NCI-H1092 (cell line): Measurements from ENCODE around the gene SPOCK2.

ENCODE experiments used
- DNase-seq: peaks from one replicate; lab custom pipeline; 2025; lab: John Stamatoyannopoulos, UW

The SPOCK2 gene

DNA sequence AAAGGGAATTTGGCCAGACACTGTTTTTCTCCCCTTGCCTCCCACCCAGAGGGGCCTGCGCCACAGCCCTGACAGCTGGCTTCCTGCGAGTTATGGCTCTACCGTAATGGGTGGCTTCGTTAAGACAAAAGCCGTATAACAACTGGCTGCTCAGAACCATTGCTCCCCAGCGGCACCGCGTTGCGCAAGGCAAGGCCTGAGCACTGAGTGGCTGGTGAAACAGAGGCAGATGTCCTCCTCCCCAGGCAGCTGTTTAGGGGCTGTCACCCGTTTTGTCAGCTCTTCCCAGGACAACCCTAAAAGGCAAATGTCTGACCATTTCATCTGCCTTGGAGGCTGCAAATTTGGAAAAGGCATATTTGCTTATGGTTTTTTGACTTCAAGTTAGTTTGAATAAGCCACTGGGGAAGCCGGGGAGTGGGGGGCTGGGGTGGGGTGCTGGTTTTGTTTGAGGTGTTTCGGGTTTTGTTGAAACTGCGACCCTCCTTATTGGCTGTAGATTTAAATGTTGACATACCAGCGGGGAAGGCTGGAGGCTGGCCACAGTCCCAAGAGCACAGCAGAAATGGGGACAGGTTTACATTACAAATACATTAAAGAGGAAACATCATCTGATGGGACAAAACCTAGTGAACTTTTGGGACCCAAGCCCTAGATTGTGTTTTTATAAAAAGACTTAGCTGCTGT lies 681 bp upstream of the SPOCK2 start:
- peak; percentile 24 for DNase-seq

DNA sequence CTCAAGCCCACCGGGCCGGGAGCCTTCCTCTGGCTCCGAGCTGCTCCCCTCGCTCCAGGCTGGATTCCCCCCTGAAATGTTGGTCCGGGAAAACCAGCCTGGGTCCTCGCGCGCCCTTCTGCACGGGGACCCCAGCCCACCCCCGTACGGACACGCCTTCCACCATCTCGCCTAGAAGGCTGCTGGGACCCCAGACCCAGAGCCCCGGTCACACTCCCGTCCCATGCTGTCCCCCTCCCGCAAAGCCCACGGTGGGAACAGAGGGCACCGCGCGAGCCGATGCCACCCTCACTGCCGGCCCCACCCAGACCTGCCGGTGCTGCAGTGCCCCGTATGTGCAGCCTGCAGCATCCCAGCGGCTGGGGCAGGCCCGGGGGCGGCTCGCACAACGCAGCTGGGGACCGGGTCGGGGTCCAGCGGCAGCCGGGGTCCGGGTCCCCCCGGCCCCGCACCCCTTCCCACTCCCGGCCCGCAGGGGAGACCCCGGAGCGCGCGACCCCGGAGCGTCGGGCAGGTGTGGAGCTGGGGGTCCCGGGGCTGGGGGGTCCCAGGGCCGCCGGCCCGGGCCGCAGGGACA lies 871 bp downstream of the SPOCK2 start:
- no peak for DNase-seq

DNA sequence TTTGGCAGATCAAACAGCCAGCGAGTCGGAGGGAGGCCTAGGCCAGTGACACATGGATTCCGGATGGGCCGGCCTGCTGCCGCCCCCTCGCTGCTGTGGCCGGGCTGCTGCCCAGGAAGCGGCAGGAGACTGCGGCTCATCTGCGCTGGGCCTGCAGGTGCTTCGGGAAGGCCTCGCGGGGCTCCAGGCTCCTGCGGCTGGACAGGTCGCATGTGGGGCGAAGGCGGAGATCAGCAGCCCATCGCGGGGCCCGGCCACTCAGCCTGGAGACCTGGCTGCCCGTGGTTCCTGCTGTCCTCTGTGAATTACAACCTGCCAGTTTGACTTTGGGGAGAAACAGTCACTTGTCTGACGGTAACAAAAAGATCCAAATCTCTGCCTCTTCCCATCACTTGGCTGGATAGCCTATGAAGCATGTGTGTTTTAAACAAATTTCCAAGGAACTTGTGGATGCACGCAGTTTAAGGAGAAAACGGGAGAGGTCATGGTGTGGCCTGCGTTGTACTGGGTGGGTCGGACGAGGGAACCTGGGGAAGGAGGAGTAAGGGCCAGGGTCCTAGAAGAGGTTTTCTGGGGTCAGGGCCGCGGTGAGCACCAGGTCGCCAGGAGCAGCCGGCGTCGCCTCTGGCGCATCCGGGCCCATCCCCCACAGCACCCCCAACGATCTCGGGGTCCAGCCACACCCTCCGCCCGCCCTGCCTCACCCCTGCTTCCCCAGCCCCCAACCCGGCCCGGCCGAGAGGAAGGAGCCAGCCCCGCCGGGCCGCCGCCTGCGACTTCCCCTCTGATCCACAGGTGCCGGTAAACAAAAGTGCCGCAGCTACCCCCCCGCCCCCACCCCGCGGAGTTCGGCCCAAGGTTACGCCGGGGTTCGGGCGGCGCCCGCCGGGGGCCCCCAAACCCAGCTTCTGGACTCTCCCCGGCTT lies 1.6 kb downstream of the SPOCK2 start:
- no peak for DNase-seq

DNA sequence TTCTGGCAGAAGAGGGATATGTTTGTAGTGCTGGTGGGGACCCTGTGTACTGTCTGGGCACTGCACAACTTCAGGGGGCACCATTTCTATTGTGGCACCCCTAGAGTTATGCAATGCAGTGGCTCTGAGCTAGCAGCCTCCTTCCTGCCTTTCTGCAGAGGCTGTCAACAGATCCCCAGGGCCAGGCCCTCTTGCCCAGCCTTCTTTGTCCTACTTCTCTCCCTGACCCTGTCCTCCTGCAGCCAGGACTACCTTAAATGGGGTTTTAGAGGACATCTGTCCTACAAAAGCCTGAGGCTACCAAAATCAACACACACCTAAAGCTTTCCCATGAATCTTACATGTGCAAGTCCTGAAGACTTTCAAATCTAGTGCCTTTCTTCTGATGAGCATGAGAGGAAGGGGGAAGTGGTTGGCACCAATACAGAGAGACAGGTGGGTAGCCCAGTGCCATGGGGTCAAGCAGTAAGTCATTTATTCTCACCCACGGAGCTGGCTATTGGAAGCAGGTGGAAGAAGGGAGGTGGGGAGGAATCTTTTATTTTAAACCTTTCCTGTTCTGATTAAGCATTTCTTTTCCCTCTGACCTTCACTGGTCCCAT lies 2.4 kb downstream of the SPOCK2 start:
- DNase-seq, result no peak

DNA sequence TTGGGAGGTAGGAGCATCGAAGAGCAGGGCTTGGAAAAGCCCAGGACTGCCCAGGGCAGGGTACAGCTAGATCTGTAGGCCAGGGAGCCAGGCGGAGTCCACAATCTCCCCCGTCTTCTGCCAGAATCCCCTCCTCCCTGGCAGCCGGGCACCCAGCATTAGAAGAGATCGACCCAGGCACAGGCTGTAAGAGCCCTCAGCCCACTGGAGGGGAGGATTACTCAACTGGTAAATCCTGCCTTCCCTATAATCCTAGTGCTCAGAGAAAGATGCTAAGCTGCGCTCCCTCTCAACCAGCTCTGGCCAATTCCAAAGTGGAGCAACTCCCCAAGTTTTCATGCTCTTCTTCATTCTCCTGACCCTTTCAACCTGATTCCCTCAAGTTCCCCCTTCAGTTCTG lies 3.2 kb downstream of the SPOCK2 start:
- no peak for DNase-seq

DNA sequence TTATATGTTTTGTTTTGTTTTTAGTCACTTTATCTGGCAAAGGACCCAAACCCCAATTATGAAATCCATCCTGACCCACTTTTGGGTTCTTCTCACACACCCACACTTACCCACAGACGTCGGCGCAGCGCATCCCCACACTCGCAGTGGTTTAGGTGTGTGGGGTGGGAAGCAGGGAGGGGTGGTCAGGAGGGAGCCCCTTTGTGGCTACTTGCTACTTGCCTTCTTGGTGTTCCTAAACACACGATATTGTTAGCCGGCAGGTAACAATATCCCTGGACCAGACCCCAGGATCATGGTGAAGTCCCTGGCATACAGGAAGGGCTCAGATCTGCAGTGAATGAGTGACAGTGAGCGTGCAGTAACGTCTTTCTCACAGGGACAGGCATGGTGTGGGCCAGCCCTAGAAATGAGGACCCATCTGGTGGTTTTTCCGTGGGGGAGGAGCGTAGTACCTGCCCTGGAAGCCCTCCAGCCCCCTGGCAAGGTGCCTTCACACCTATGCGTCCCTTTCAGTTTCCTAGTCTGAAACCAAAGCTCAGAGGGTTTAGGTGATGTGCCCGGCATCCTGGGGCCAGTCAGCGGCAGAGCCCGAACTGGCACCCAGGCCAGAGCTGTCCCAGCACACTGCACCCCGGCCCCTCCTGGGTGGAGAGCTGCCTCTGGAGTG lies 4.4 kb downstream of the SPOCK2 start:
- DNase-seq, result no peak

DNA sequence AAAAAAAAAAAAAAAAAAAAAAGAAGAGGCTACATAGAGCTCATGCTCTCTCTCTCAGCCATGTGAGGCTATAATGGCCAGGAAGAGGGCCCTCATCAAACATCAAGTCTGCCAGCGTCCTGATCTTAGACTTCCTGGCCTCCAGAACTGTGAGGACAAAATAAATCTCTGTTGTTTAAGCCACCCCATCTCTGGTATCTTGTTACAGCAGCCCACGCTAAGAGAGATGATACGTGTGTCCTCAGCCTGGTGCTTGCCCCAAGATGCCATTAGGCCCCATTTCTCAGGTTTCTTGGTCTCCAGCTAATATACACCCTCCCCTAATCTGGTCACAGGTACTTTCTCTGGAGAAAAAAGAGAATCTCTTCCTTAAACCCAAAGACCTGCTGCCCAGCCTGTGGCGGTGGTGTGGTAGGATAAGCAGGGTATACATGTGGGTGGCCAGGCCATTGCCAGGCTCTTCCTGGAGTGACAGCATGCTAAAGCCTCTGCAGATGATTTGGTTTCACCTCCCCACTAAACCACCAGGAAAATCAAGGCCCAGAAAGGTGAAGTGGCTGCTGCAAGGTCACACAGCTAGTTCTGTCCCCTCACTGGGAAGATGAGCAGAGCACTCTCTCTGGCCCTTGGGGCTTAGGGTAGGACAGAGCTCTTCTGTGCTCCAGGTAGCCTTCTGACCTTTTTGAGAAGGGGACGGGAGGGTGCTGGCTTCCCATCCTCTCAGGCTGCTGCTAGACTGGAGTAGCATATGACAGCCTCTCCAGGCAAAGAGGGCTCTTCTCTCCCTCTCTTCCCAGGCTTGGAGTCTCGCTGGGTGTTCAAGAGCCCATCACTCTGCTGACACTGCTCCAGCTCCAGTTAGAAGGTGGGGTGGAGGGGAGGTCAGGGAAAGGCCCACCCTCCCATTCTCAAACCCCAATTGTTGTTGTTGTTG lies 5.2 kb downstream of the SPOCK2 start:
- no peak for DNase-seq

DNA sequence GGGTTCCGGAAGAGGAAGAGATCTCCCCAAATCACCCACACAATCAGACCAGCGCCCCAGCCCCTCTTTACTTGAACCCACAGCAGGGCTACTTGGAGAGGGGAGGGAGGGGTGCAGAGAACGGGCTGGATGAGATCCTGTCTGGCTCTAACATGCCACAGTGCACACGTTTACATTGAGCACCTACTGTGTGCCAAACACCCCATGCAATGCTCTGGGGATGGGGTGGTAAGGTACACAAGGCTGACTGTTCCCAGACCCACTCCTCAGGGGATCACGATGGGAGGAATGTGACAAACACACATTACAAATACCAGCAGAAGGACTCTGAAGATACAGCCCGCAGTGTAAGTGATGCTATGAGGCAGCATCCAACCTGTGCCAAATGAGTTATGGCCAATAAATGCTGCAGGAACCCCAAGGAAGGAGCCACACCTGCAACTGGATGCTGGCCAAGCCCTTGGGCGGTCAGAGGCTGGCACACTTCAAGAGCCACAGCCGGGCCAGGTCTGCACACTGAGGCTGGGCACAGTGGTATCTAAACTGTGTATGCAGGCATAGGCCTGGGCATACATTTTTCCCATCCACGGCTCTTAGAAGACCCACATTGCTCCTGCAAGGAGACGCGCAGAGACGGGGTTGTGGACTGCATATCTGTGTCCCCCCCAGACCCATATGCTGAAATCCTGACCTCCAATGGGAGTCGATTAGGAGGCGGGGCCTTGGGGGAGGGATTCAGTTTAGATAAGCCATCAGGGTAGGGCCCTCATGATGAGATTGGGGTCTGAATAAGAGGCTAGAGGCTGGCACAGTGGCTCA lies 6.4 kb downstream of the SPOCK2 start:
- DNase-seq, result no peak

DNA sequence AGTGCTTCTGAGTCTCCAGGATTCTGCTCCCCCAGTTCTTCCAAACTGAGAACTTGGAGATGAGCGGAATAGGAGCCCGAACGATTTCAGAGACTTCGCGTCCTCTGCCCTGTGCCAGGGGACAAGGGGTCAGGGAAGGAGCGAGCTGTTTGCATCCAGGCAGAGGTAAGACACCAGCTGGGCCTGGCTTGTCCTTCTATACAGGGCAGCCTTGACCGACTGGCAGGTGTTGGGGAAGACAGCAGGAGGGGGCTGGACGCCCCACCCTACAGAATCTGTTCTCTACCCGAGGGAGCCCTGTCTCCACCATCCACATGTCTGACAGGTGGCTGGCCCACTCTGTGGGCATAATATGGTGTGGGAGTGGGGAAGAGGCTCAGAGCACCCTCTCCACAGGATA lies 7.1 kb downstream of the SPOCK2 start:
- DNase-seq, result no peak

DNA sequence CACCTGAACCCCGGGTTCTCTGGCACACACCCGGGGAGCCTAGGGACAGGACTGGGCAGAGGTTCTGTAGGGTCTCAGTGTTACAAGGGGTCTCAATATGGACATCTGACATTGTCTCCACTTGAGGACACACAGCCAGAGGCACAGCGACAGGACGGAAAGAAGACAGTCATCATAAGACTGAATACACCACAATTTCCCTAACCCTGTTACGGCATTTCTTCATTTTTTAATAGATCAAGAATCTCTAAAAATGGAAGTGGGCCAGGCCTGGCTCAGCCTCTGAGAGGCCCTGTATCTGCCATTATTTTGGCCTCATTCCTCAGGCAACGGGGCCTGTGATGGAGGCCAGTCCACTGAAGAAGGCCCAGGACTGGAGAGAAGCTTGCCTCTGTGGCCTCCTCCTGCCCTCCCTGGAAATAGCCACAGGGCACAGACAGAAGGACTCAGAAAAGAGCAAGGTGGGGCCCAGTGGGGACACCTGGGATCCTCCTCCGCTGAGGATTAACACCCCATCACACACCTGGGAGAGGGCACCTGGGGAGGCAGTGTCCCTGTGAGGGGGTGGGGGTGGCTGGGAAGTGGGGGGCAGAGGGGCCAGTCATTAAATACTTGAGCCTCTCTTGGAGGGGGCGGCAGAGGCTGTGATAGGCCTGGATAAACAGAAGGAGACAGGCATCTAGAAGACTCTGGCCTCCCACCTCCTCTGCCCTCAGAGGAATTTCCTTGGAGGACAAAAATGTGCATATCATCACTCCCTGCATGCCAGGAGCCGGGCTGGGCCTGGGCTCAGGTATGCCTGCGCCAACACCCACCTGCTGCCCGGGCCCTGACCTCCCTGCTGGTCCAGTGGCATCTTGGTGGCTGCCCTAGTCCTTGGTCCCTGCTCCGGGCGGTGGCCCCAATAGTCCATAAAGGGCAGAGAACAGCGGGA lies 8.0 kb downstream of the SPOCK2 start:
- DNase-seq, result no peak

DNA sequence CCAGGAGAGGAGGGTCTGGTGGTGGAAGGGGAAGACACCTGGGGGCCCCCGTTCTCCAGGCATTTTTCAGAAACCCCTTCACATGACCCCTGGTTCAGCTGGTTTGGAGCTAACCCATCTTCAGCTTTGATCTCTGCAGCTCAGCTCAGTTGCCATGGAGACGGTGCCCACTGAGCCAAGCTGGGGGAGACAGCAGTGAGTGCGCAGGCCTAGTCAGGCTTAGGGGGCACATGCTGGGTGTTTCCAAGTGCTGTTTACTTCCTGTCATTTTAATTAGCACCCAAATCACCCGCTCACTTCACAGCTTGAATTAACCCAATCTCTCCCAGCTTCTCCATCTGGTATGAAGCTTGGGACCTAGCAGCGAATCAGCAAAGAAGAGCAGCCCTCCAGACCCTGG lies 9.0 kb downstream of the SPOCK2 start:
- peak; percentile 49 for DNase-seq

DNA sequence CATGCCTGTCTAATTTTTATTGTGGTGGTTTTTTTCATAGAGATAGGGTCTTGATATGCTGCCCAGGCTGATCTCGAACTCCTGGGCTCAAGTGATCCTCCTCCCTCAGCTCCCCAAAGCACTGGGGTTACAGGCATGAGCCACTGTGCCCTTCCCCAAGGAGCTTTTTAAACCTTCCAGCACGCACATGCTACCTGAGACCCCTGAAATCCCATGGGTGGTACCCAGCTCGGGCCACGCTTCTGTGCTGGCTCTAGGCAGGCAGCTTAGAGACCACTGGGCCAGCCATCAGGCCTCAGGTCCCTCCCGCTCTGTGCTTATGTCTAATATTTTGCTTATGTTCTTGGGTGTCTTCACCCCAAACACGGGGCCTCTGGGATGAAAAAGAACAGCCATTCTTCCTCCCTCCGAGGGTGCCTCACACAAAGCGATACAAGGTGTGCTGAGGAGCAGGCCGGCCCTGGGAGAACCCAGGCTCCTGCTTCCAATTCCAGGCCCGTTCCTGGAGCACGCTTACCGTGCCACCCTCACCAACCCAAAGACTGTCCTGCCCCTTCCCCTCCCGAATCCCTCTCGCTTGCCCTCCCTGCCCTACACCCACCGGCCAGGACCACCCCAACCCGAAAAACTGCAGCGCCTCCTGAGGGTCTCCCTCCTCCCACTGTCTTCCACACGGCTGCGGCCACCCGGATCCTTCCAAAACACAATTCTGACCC lies 10.9 kb downstream of the SPOCK2 start:
- no peak for DNase-seq

DNA sequence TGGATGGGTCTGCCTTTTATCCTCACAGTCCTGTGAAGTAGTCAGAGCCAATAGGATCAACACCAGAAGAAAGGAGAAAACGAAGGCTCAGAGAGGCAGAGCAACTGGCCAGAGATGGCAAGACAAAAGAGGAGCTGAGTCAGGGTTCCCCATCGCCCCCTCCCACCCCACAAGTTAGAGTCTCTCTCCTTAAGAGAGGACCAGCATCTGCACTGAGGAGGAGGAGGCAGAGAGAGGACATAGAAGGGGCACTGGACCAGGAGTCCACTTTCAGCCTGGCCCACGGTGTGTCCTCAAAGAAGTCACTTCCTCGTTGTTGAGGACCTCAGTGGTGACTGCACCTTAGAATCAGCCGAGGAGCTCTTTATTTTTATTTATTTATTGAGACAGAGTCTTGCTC lies 11.6 kb downstream of the SPOCK2 start:
- no peak for DNase-seq

DNA sequence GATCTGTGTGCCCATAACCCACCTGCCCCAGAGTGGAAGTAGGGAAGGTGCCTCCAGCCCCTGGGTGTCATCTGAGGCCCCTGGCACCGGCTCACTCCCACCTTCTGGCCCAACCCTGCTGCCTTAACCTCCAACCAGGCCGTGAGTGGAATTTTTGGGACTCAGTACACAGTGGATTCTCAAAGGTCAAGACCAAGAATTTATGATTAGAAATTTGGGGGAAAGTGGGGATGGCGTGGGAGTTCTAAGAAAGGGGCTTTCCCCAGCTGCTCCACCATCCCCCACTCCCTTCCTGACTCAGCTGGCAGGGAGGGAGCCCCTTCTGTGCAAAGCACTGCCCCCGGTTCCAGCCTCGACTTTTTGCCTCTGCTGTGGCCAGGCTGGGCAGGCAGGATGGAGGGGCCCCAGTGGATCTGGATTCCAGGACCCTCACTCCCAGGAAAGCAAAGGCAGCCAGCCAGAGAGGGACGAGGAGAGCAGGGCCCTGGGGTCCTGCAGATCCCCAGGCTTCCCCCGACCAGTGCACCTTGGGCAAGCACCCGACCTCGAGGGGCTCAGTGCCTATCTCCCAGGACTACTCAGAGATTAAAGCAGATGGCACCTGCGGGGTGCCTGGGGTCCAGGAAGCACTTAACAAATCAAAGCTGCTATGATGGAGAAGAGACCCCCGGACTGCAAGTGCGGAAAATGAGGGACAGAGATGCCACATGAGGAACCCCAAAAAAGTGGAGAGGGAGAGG lies 12.8 kb downstream of the SPOCK2 start:
- DNase-seq, result no peak

DNA sequence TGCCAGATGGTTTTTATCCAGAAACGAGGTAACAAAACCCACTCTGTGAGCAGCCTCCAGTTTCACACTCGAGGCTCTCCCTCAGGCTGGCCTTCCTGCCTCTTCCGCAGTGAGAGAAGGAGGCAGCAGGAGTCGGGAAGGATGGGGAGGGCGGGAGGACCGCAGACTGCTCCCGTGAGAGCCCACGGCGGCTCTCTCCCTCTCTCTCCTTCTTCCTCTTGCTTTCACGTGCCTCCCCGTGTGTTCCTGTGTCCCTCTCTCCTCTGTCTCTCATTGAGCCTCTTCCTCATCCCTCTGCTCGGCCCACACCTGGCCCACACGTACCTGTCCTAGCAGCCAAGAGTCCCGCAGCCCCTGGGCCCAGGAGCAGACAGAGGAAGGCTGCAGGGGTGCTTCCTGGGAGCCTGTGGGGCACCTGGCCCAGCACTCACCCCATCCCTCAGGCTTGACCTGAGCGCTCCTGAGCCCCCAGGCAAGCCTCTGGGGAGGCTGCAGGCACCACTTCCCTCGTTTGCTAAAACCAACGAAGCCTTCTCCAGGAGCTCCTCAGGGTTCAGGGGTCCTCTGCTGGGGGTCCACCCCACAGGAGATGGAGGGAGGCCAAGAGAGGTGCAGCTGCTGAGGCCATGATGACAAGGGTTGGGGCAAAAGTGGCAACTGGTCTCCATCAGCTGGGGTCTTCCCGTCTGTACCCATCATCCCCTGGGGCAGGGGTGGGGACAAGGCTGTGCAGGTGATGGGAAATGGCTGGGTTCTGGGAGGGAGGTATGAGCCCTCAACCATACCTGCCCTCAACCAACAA lies 13.6 kb downstream of the SPOCK2 start:
- DNase-seq, result no peak

DNA sequence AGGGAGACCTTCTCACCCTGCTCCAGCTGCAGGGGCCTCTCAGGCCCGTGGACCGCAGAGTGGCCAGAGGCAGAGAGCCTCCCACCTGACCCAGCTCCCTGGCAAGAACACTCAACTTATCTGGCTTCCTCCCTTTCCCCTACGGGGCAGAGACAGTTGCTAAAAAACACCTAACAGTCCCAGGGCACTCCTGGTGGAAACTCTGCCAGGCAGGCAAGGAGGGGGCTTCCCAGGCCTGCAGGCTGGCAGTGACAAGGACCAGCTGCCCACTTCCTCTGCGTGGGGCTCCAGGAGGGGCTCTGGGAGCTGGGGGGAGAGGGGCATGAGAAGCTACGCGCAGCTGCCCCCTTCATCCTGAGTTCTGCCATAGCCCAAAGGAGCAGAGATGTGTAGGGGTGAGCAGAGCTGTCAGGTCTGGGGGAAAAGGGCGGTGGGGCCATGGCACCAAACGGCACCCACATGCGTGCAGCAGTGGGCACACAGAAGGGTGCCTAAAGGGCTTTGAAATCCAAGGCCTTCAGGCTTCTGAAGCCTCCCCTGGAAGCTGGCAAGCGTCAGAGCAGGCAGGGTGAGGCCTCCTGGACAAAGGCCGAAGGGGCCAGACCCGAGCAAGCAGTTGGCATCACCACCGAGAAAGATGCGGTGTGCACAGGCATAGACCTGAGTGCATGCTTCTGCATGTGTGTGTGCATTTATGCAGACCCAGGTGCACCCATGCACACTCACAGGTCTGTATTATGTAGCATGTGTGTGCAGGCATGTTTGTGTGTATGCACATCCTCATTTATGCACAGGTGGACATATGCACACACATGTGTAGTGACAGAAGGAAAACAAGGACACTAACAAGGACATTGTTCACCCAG lies 14.4 kb downstream of the SPOCK2 start:
- no peak for DNase-seq
